Suprapubic skin (tissue), 4 donors: ENCODE data around the gene NR2F1.

Source experiments
- POLR2A ChIP-seq, 2 donors: fragments of 450-650 bp; IDR thresholded peaks; one replicate each; pipeline ENCODE4 v1.6.1; 2017; ENCODE audit warnings: antibody characterized with exemption in 2 of 2, mild to moderate bottlenecking in 2 of 2, moderate library complexity in 2 of 2
- POLR2AphosphoS5 ChIP-seq, 3 donors: sonication (generic); formaldehyde crosslinking; IDR thresholded peaks; one replicate each; pipeline ENCODE4 v1.6.1; 2017; ENCODE audit warnings: antibody characterized with exemption in 3 of 3
- TF ChIP-seq, protein P1 (sequence below), 2 donors: fragments of 200-600 bp in 1 of 2; fragments of 450-650 bp in 1 of 2; sonication (generic) in 1 of 2; IDR thresholded peaks; one replicate each; pipeline ENCODE4 v1.5.1; 2016 to 2019; ENCODE audit warnings: antibody characterized with exemption in 2 of 2, mild to moderate bottlenecking in 1 of 2, moderate library complexity in 1 of 2

GRCh38 chr5:93569300-93570160 is 13.5 kb upstream of the NR2F1 start:
- TF ChIP-seq POLR2AphosphoS5 (IDR thresholded peaks at IDR 0.05), result no peak
- no peak for TF ChIP-seq POLR2A (IDR thresholded peaks at IDR 0.05)
- TF ChIP-seq, protein P1, sequence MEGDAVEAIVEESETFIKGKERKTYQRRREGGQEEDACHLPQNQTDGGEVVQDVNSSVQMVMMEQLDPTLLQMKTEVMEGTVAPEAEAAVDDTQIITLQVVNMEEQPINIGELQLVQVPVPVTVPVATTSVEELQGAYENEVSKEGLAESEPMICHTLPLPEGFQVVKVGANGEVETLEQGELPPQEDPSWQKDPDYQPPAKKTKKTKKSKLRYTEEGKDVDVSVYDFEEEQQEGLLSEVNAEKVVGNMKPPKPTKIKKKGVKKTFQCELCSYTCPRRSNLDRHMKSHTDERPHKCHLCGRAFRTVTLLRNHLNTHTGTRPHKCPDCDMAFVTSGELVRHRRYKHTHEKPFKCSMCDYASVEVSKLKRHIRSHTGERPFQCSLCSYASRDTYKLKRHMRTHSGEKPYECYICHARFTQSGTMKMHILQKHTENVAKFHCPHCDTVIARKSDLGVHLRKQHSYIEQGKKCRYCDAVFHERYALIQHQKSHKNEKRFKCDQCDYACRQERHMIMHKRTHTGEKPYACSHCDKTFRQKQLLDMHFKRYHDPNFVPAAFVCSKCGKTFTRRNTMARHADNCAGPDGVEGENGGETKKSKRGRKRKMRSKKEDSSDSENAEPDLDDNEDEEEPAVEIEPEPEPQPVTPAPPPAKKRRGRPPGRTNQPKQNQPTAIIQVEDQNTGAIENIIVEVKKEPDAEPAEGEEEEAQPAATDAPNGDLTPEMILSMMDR (IDR thresholded peaks at IDR 0.05), result no peak
